GM12875 (cell line): ENCODE data around the gene CMPK1.
"Not testable (repeated sequence)": the region's sequence is repeated elsewhere in the genome, so short reads cannot be mapped to it uniquely, and the experiment has no call there.

Experiments used
- H3K4me3 ChIP-seq: one replicate; pipeline ENCODE4 v1.5.1; 2011; ENCODE audit warnings: low read depth, low read length, control low read depth
- CTCF ChIP-seq: IDR thresholded peaks from 2 replicates; pipeline ENCODE4 v1.5.1; 2011; ENCODE audit warnings: low read depth, mild to moderate bottlenecking, control low read depth, inconsistent platforms, low read length, moderate library complexity, borderline replicate concordance; ENCODE audit not compliant: insufficient read depth

Gene CMPK1

GRCh38 chr1:47333578-47333921, at the start of gene CMPK1:
Gene CMPK1, plus strand, starts transcription at chr1:47333790. Its CDS starts 156 bp downstream, at chr1:47333946.
- no peak for TF ChIP-seq CTCF

GRCh38 chr1:47288116-47288515, 45.5 kb upstream of the CMPK1 start:
- H3K4me3 ChIP-seq = not testable (repeated sequence)

More at GRCh38 chr1:47333578-47333921, at the start of gene CMPK1:
- peak within 1 kb of the TSS; percentile 92 for H3K4me3 ChIP-seq

- H3K4me3 ChIP-seq = not testable (repeated sequence)
These were observed 38.7 kb upstream of the CMPK1 start for GRCh38 chr1:47294863-47295262.

- no peak for TF ChIP-seq CTCF
These were observed 38.0 kb upstream of the CMPK1 start for GRCh38 chr1:47295579-47295978.

GRCh38 chr1:47298025-47298699, 35.4 kb upstream of the CMPK1 start:
- TF ChIP-seq CTCF = no peak
- no peak overlapping the region for H3K4me3 ChIP-seq

More at GRCh38 chr1:47295579-47295978, 38.0 kb upstream of the CMPK1 start:
- H3K4me3 ChIP-seq = no peak overlapping the region

- TF ChIP-seq CTCF = no peak
- H3K4me3 ChIP-seq = no peak overlapping the region
These were observed 31.1 kb upstream of the CMPK1 start for GRCh38 chr1:47302472-47302871.

- no peak for TF ChIP-seq CTCF
- H3K4me3 ChIP-seq = no peak overlapping the region
These were observed 24.2 kb upstream of the CMPK1 start for GRCh38 chr1:47309427-47309826.

- no peak for TF ChIP-seq CTCF
- H3K4me3 ChIP-seq = peak within 1 kb of the TSS; percentile 74
These were observed 19.5 kb upstream of the CMPK1 start, which contains the start of gene STIL for GRCh38 chr1:47313915-47314664. Gene STIL, minus strand, starts transcription at chr1:47314147. Its CDS starts 3,828 bp downstream, at chr1:47310319.
